ENCODE results near the gene CAMK1D.

GRCh38 chr10:12663863-12664262 is 314.5 kb downstream of the CAMK1D start:
- TF ChIP-seq, protein P1, sequence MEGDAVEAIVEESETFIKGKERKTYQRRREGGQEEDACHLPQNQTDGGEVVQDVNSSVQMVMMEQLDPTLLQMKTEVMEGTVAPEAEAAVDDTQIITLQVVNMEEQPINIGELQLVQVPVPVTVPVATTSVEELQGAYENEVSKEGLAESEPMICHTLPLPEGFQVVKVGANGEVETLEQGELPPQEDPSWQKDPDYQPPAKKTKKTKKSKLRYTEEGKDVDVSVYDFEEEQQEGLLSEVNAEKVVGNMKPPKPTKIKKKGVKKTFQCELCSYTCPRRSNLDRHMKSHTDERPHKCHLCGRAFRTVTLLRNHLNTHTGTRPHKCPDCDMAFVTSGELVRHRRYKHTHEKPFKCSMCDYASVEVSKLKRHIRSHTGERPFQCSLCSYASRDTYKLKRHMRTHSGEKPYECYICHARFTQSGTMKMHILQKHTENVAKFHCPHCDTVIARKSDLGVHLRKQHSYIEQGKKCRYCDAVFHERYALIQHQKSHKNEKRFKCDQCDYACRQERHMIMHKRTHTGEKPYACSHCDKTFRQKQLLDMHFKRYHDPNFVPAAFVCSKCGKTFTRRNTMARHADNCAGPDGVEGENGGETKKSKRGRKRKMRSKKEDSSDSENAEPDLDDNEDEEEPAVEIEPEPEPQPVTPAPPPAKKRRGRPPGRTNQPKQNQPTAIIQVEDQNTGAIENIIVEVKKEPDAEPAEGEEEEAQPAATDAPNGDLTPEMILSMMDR (IDR thresholded peaks at IDR 0.05), result no peak
- TF ChIP-seq POLR2A (IDR thresholded peaks at IDR 0.05), result no peak
